Measurements from ENCODE around the gene CCDC68. TPM values are rescaled to one million over a fixed set of nuclear protein-coding genes. Genes with fewer than 3 reads are reported as not detected.
"Not testable (repeated sequence)": the region's sequence is repeated elsewhere in the genome, so short reads cannot be mapped to it uniquely, and the experiment has no call there.

CCDC68 gene
- total RNA-seq, 1 donor = not detected

DNA sequence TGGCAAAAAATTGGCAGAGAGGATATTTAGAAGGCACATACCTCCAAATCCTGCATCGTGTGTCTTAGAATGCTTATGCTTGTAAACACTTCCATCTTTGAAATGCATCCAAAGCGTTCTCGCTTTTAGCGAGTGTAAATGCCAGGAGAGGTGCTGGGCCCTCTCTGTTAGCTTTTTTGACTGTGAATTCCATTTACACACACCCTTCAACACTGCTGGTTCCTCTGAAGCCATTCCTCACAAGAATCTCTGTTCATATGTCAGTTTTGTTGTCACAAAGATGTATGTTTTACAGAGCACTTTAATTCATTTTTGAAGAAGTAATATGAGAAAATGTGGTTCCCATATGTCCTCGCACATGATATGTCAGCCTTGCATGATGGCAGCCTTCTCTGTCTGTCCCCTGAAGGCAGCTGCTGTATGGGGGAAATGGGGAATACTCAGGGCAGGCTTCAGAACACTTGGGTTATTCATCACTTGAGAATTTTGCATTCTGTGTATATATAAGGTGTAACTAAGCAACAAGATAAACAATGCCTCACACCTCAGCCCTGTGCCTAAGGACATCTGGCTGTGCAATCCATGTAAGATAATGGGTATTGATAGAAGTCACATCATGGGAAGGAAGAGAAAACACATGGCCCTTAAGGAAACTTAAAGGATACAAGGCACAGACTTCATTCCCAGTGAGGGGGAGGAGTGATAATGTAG lies 78.7 kb downstream of the CCDC68 start:
- H3K4me3 ChIP-seq (ENCODE audit: low read length) = no peak overlapping the region
- H3K9me3 ChIP-seq (ENCODE audit: low read depth, low read length) = no peaks in the 10 kb centered on the region
- no peaks in the 10 kb centered on the region for H3K27me3 ChIP-seq (ENCODE audit: insufficient read depth, low read length)
- no peaks in the 10 kb centered on the region for H3K4me1 ChIP-seq (ENCODE audit: insufficient read depth, low read length)

DNA sequence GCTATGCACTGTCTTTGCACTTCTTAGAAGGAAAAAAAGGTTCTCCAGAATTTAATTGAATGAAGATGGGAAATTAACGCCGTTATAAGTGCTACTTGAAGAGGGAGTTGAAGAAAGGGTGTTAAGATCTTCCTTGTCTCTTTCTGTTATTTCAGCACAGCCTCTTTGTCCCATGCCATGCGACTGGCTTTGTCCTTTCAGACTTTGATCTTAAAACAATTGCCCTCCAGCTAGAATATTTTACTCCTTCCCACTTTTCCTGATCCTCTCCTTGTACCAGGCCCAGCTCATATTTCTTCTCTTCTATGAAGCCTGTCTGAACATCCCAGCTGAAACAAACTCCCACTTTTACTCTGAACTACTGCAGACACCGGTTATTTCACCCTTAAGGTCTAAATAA lies 79.6 kb downstream of the CCDC68 start:
- no peaks in the 10 kb centered on the region for H3K27me3 ChIP-seq (ENCODE audit: insufficient read depth, low read length)
- H3K4me3 ChIP-seq (ENCODE audit: low read length) = no peak overlapping the region

DNA sequence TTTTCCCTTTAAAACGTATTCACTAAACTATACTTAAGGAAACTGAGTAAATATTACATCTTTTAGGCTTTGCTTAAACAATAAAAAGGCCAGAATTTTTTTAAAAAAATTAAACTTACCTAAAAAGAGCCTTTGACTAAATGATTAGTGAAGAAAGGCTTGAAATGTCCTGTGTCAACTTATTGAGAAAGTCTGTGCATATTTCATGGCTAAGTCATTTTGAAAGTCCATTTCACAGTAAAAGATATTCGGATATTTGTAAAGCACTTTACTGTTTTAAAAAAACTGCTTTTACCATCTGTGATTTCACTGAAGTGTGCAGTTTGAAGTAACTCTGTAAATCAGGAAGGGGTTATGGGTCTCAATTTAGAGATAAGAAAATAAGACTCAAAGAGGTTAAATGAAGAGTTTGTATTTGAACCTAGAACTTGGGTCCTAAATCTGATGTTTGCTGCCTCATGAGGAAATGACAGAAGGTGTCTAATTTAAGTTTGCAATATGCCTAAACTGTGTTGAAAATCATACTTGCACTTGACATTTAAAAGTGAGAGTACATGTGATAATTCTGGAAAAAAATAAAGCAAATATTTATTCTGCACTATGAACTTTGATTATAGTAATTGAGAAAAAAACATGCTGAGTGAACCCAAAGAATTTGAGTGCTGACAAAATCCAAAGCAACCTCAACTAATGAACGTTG lies 80.5 kb downstream of the CCDC68 start:
- no peaks in the 10 kb centered on the region for H3K4me1 ChIP-seq (ENCODE audit: insufficient read depth, low read length)
- H3K9me3 ChIP-seq (ENCODE audit: low read depth, low read length) = no peaks in the 10 kb centered on the region
- H3K4me3 ChIP-seq (ENCODE audit: low read length) = no peak overlapping the region

More for the DNA sequence above, 79.6 kb downstream of the CCDC68 start:
- Histone ChIP-seq H3K9me3 (ENCODE audit: low read depth, low read length) (no peaks in the 10 kb centered on the region), H3K4me1 (ENCODE audit: insufficient read depth, low read length) (no peaks in the 10 kb centered on the region)

GRCh38 chr18:54878159-54878622 lies 81.1 kb downstream of the CCDC68 start:
- Histone ChIP-seq H3K9me3 (ENCODE audit: low read depth, low read length) (no peaks in the 10 kb centered on the region), H3K4me3 (ENCODE audit: low read length) (no peak overlapping the region), H3K27me3 (ENCODE audit: insufficient read depth, low read length) (no peaks in the 10 kb centered on the region), H3K4me1 (ENCODE audit: insufficient read depth, low read length) (no peaks in the 10 kb centered on the region)

More for the DNA sequence above, 80.5 kb downstream of the CCDC68 start:
- H3K27me3 ChIP-seq (ENCODE audit: insufficient read depth, low read length) = no peaks in the 10 kb centered on the region

DNA sequence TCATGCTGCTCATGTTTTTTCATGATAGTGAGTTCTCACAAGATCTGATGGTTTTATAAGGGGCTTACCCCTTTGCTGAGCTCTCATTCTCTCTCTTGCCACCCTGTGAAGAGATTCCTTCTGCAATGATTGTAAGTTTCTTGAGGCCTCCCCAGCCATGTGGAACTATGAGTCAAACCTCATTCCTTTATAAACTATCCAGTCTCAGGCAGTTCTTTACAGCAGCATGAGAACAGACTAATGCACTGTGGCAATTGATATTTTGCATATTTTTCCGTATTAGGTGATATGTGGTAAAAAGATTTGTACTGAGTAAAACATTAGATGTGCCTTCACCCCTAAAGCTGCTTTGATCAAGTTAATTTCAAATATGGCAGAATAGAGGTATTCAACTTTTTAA lies 82.2 kb downstream of the CCDC68 start:
- Histone ChIP-seq H3K27me3 (ENCODE audit: insufficient read depth, low read length) (no peaks in the 10 kb centered on the region), H3K4me3 (ENCODE audit: low read length) (no peak overlapping the region), H3K4me1 (ENCODE audit: insufficient read depth, low read length) (no peaks in the 10 kb centered on the region), H3K9me3 (ENCODE audit: low read depth, low read length) (no peaks in the 10 kb centered on the region)

DNA sequence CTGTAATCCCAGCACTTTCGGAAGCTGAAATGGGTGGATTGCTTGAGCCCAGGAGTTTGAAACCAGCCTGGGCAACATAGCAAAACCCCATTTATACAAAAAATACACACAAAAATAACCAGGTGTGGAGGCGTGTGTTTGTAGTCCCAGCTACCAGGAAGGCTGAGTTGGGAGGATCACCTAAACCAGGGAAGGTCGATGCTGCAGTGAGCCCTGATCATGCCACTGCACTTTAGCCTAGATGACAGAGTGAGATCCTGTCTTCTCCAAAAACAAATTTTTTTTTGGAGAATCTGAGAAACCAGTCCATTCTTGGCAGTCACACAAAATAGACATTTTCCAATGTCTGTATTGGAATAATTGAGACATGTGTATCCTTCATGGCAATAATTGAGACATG lies 84.2 kb downstream of the CCDC68 start:
- Histone ChIP-seq H3K9me3 (ENCODE audit: low read depth, low read length) (no peaks in the 10 kb centered on the region), H3K4me3 (ENCODE audit: low read length) (no peak overlapping the region), H3K27me3 (ENCODE audit: insufficient read depth, low read length) (no peaks in the 10 kb centered on the region), H3K4me1 (ENCODE audit: insufficient read depth, low read length) (no peaks in the 10 kb centered on the region)

DNA sequence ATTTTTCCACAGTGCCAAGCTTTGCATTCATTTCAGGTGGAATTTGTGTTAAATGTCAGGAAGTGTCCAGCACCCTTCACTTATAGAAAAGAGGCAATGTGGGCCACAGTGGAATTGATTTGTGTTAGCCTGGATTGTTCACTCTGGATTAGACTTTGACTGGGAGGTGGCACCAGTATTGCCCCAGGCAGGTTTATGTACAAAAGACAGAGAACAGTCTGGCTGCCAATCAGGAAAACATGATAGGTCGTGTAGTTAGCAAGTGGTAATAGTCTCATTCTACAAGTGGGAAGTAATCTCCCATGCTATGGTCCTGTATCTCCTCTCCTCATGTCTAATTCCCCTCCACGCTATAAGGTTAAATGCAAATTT lies 85.4 kb downstream of the CCDC68 start:
- no peaks in the 10 kb centered on the region for H3K27me3 ChIP-seq (ENCODE audit: insufficient read depth, low read length)
- no peaks in the 10 kb centered on the region for H3K4me1 ChIP-seq (ENCODE audit: insufficient read depth, low read length)
- H3K9me3 ChIP-seq (ENCODE audit: low read depth, low read length) = no peaks in the 10 kb centered on the region
- no peak overlapping the region for H3K4me3 ChIP-seq (ENCODE audit: low read length)

GRCh38 chr18:54872681-54873080 lies 86.6 kb downstream of the CCDC68 start:
- no peak overlapping the region for H3K4me3 ChIP-seq (ENCODE audit: low read length)
- H3K4me1 ChIP-seq (ENCODE audit: insufficient read depth, low read length) = no peaks in the 10 kb centered on the region
- H3K9me3 ChIP-seq (ENCODE audit: low read depth, low read length) = no peaks in the 10 kb centered on the region
- no peaks in the 10 kb centered on the region for H3K27me3 ChIP-seq (ENCODE audit: insufficient read depth, low read length)

DNA sequence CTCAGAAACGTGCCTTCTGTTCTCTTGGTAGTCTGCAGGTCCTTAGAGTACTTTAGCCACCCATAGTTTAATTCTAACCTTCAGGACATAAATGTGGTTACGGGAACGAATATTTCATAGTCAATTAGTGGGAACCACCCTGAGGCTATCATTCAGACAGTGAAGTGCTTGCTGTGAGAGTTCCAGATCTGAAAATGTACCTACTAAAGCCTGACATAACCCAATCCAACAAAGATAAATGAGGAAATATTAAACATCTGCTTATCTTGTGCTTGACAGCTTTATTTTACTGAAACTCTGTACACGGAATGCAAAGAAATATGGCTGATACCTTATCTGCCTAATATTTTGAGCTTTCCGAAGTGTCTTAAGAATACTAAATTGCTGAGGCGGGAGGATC lies 88.0 kb downstream of the CCDC68 start:
- Histone ChIP-seq H3K27me3 (ENCODE audit: insufficient read depth, low read length) (no peaks in the 10 kb centered on the region), H3K4me1 (ENCODE audit: insufficient read depth, low read length) (no peaks in the 10 kb centered on the region), H3K4me3 (ENCODE audit: low read length) (no peak overlapping the region), H3K9me3 (ENCODE audit: low read depth, low read length) (no peaks in the 10 kb centered on the region)

DNA sequence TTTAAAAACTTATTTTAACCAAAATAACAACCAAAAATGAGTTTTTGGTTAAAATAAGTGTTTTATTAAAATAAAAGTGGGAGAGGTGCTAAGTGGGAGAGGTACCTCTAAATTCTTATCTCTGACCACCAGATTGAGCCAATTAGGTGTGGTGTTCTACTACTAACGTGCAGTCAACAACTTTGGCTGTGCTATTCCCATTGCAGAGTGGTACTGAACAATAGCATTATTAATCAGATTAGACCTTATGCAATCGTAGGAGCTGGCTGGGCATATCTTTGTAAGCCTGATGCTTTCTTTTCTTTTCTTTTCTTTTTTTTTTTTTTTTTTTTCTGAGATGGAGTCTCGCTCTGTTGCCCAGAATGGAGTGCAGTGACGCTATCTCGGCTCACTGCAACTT lies 92.1 kb downstream of the CCDC68 start:
- H3K4me1 ChIP-seq (ENCODE audit: insufficient read depth, low read length) = no peaks in the 10 kb centered on the region
- no peak overlapping the region for H3K4me3 ChIP-seq (ENCODE audit: low read length)
- no peaks in the 10 kb centered on the region for H3K27me3 ChIP-seq (ENCODE audit: insufficient read depth, low read length)
- H3K9me3 ChIP-seq (ENCODE audit: low read depth, low read length) = no peaks in the 10 kb centered on the region

DNA sequence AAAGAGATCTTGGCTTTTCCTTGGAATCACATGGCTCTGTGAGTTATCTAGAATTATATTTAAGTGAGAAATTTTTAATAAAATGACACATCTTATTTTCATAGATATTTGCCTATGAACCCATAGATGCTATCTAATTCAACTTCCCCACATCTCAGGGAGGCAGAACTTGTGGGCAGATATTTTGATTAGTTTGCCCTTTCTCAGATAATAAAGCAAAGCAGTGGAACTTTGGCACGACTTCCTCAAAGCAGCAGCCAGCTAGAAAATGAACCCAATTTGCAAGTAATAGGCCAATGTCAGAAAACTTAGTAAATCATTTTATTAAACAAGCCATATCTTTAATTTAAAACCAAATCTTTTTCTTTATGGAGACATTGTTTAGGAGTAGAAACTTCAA lies 98.3 kb downstream of the CCDC68 start:
- no peaks in the 10 kb centered on the region for H3K27me3 ChIP-seq (ENCODE audit: insufficient read depth, low read length)
- H3K4me3 ChIP-seq (ENCODE audit: low read length) = no peak overlapping the region
- H3K4me1 ChIP-seq (ENCODE audit: insufficient read depth, low read length) = no peaks in the 10 kb centered on the region
- no peaks in the 10 kb centered on the region for H3K9me3 ChIP-seq (ENCODE audit: low read depth, low read length)

- Histone ChIP-seq H3K4me1 (ENCODE audit: insufficient read depth, low read length) (no peaks in the 10 kb centered on the region), H3K4me3 (ENCODE audit: low read length) (no peak overlapping the region), H3K9me3 (ENCODE audit: low read depth, low read length) (no peaks in the 10 kb centered on the region), H3K27me3 (ENCODE audit: insufficient read depth, low read length) (no peaks in the 10 kb centered on the region)
These were observed 99.4 kb downstream of the CCDC68 start for GRCh38 chr18:54859667-54860421.

DNA sequence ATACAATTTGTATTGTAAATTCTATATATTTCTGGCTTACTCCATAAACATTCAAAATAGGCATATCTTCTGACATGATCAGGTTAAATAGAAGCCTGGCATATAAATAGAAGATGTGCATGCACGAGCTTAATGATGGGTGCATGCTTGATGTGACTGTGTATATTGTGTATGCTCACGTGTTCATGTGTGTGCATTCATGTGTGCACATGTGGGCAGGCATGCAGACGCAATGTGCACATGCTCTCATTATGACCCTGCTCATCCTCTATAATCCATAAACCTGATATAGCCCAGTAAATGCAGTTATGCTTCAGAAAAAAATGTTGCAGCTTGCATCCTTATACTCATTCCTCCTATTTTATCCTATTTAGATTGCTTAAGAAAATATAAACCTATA lies 101.8 kb downstream of the CCDC68 start:
- no peaks in the 10 kb centered on the region for H3K9me3 ChIP-seq (ENCODE audit: low read depth, low read length)
- H3K27me3 ChIP-seq (ENCODE audit: insufficient read depth, low read length) = no peaks in the 10 kb centered on the region
- peaks cover 9% of the 10 kb centered on the region for H3K4me1 ChIP-seq (ENCODE audit: insufficient read depth, low read length)
- no peak overlapping the region for H3K4me3 ChIP-seq (ENCODE audit: low read length)

DNA sequence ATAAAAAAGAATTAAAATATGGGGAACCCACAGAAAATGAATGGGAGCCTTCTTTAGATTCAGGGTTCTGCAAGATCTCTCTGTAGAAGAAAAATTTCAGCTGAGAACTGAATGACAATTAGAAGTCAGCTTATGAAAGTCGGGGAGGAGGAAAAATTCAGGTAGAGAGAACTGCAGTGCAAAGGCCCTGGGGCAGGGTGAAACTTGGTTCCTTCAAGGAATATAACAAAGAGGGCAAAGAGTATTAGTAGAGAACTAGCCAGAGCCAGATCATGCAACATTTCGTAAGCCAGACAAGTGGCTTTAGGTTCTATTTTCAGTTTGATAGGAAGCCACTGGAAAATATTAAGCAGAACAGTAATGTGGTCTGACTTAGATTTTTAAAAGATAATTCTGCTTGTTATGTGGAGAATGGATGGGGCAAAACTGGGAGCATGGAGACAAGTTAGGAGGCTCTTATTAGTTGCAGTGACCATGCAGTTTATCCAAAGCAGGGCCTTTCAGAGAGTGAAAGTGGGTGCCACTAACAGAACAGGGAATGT lies 103.1 kb downstream of the CCDC68 start:
- H3K4me3 ChIP-seq (ENCODE audit: low read length) = no peak overlapping the region
- peaks cover 15% of the 10 kb centered on the region for H3K4me1 ChIP-seq (ENCODE audit: insufficient read depth, low read length)
- no peaks in the 10 kb centered on the region for H3K9me3 ChIP-seq (ENCODE audit: low read depth, low read length)
- no peaks in the 10 kb centered on the region for H3K27me3 ChIP-seq (ENCODE audit: insufficient read depth, low read length)

- H3K4me3 ChIP-seq (ENCODE audit: low read length); H3K9me3 ChIP-seq (ENCODE audit: low read depth, low read length); H3K27me3 ChIP-seq (ENCODE audit: insufficient read depth, low read length): not testable (repeated sequence)
- peaks cover 15% of the 10 kb centered on the region for H3K4me1 ChIP-seq (ENCODE audit: insufficient read depth, low read length)
These were observed 104.2 kb downstream of the CCDC68 start for GRCh38 chr18:54855050-54855449.
